Hematopoietic multipotent progenitor cell treated with erythropoietin and hydrocortisone succinate and interleukin-3 and kit ligand, for 8 days (in vitro differentiated cells): ENCODE data around the gene ZDHHC9.
"Not testable (repeated sequence)": the region's sequence is repeated elsewhere in the genome, so short reads cannot be mapped to it uniquely, and the experiment has no call there.

Source experiments
- DNase-seq: peaks from one replicate; pipeline ENCODE4 v3.0.0-alpha.2; 2015

The ZDHHC9 gene

DNA sequence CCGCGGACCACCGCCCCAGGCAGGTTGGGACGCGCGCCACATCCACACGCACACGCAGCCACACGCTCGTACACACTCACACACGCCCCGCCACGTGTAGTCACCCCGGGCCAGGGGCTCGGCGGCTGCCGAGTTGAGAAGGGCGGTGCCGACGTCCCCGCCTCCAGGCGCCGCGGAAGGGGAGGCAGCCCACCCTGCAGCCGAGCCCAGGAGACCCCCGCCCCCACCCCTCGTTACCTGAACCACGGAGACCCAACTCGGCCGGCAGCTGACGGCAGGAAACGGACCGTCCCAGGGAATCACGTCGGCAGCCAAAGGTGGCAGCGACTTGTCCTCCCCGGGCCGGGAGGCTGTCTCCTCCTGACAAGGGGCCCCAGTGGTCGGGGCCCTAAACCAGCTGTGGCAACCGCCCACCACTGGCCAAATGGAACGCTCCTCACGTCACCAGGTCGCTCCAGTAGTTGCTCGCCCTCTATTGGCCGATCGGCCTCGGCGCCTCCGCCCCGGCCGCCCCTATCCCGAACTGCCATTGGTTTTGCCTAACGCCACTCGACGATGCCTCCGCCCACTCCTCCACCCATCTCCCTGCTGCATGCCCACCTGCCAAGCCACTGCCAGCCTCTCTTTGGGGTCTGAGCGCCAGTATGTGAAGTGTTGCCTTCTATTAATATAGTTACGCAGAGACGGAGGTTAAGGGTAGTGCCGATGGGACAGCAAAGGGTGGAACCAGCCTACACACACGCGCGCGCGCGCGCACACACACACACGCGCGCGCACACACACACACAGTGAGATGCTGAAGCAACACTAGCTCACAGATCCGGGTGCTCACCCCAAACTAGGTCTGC is at the start of gene ZDHHC9:
ZDHHC9 (minus strand) TSS at position 428 of the 848 bp plus-strand sequence. CDS start 1,941 bp downstream, outside the sequence.
- peak; percentile 88 for DNase-seq

DNA sequence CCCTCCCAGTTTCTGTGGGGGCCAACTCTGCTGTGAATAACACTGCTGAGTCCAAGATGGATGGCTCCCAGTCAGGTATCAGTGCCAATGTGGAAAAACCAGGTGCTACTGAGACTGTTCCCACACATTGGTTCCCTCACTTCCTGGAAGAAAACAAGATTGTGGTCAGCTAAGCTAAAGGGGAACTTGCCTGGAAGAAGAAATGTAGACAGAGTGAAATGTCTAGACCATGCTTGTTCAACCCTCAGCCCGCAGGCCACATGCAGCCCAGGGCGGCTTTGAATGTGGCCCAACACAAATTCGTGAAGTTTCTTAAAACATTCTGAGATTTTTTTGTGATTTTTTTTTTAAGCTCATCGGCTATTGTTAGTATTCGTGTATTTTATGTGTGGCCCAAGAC is 33.7 kb upstream of the ZDHHC9 start:
- DNase-seq = no peak

DNA sequence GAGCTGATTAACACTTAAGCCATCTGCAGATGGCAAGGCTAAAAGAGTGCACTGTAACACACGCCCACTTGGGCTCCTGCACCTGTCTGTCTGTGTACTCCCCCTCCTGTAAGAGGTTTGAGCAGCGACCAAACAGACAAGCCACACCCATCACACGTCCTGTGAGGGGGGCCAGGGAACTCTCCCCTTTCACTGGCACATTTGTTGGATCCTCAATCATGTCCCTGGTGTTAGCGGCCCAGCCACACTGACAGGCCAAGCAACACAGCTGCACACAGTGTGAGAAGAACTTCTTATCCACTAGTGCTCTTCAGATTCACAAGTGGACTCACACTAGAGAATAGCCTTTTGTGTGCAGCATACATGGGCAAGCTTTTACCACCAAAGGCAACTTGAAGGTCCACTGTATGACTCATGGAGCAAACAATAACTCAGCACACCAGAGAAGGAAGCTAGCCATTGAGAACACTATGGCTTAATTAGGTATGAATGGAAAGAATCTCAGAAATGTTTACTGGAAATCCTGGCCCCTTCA is 33.2 kb upstream of the ZDHHC9 start:
- no peak for DNase-seq

DNA sequence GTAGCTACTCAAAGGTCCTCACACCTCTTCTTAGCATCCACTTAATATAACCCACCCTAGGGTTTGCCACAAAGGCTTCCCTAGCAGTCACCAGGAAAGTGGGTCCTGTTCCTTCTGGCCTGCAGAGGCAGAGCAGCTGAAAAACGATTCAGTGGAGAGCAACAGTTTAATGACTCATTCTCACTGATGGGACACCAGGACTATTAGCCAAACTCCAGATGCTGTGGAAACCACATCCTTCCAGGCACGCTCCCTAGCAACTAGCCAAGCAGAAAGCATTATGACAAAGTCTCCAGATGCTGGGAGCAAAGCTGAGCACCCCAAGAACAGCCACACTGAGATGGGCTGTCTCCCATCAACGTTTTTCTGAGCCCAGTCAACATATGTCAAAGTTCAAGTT is 32.0 kb upstream of the ZDHHC9 start:
- no peak for DNase-seq

DNA sequence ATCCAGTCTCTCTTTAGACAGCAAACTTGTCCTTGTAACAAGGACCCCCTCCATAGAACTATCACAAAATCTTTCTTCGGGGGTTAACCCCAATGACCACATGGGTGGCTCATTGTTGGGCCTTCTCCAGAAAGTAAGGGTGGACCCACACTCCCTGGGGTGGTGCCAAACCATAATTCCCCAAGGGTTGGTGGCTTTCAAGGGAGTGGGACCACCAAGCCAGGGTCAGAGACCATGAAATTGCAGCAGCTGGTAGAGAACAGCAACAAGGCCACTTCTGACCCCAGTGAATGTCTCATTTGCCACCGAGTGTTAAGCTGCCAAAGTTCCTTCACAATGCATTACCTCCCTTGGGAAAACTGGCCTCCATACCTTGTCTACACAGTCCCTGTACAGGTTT is 28.8 kb upstream of the ZDHHC9 start:
- no peak for DNase-seq

DNA sequence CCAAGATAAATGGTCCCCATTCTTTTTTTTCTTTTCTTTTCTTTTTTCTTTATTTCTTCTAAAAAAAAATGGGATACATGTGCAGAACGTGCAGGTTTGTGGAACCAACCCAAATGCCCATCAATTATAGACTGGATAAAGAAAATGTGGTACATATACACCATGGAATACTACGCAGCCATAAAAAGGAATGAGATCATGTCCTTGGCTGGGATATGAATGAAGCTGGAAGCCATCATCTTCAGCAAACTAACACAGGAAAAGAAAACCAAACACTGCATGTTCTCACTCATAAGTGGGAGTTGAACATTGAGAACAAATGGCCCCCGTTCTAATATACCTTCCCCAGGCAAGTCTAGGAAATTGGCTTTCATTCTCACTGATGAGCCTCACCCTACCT is 22.6 kb upstream of the ZDHHC9 start:
- DNase-seq = not testable (repeated sequence)

DNA sequence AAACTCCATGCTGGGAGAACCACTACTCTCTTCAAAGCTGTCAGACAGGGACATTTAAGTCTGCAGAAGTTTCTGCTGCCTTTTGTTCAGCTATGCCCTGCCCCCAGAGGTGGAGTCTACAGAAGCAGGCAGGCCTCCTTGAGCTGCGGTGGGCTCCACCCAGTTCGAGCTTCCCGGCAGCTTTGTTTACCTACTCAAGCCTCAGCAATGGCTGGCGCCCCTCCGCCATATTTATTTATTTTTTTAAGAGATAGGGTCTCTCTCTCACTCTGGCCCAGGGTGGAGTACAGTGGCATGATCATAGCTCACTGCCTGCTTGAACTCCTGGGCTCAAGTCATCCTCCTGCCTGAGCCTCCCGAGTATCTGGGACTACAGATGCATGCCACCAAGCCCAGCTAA is 15.4 kb upstream of the ZDHHC9 start:
- not testable (repeated sequence) for DNase-seq

DNA sequence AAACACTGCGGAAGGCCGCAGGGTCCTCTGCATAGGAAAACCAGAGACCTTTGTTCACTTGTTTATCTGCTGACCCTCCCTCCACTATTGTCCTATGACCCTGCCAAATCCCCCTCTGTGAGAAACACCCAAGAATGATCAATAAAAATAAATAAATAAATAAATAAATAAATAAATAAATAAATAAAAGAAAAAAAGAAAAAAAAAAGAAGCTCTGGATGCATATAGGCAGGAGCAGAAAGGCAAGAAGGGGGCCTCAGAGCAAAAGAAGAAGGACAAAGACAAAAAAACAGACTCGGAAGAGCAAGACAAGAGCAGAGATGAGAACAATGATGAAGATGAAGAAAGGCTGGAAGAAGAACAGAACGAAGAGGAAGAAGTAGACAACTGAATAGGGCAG is 8.1 kb upstream of the ZDHHC9 start:
- not testable (repeated sequence) for DNase-seq

DNA sequence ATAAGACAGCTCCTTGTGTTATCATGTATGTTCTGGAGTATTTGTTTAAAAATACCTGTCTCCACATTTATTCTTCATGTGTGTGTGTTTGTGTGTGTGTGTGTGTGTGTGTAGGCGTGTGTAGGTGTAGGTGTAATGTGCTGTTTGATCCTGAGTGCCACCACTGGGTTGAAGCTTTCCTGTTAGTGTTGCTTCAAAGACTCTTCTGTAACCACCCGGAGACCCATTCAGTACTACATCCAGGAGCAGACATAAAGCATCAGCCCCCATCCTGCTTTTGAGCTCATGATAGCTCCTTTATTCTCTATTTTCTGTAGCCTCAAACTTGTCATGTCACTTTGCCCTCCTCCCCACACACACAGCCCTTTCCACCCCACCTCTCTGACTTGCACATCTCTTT is 3.0 kb upstream of the ZDHHC9 start:
- no peak for DNase-seq

DNA sequence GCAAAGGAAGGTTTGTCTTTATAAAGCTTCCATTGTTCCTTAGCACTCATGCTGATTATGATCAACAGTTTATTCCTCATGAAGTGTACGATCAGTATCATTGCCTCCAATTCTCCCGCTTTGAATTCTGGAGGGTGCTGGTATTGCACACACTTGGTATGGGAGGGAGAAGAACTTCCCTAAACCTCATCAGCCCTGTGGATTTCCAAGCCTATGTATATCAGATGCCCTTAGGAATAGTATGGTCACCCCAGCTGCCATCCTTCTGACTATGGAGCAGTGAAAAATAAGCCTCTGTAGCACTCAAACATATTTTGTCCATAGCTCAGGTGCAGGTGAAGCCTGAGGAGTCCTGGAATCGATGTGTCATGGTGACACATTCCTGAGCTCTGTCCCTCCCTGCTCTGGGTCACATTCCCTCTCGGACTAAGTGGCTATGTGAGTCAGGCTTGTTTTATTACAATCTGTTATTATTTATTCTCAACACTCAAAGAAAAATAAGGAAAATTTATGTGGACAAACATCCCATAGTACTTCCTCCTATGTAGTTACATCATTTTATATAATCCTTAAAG is 2.0 kb upstream of the ZDHHC9 start:
- no peak for DNase-seq

DNA sequence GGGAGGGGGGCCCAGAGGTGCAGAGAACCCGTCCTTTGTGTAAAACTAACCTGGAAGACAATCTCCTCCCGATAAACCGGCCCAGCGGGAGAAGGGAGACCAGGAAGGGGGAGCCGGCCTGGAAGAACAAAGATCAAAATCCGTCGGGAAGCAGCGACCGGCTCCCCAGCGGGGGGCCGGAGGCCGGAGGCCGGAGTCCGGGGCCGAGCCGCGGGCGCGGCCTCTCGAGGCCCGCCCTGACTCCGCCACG is 552 bp downstream of the ZDHHC9 start:
- no peak for DNase-seq

DNA sequence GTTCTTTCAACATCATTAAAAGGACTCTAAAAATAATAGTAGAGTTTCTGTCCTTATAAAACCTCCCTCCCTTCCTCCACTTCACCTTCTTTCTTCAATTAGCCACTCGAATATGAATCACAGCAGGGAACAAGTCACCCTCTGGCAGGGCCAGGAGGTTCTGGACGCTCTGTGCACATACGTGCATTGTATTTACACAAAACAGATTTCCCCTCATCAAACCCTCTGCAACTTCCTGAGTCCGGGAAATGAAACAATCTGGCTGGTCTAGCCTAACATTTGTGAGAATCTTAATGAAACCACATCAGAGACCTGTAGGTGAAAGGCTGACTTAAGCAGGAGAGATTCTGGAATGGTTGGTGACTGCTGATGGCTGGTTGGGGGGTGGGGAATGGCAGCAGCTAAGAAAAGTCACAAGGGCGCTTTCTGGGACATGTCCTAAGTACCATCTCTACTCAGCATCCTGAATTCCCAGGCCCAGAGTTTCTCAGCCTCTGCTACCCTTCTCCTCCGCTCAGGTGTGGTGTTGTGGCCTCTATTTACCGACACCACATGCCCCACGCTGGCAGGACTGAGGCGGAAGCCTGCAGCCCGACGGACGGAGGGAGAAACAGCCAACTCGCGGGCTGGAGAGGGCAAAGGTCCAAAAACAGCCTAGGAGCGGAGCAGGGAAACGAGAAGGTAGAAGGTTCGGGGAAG is 1.0 kb downstream of the ZDHHC9 start:
- DNase-seq = no peak

DNA sequence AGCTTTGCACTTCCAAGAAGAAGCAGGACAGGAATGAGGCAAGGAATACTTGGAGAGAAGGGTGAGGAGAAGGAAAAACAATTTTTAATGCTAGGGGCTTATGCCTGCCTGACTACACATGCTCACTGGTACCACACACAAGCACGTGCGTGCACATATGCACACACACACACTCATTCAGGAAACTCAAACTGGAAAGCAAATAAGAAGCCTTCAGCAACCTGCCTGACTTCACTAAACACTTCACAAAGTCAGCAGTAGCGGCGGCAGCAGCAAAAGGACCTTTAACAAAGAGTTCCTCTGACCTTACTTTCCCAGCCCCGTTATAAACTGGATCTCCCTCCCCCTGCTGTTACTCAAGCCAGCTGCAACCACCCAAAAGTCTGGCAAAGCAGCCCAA is 3.3 kb downstream of the ZDHHC9 start:
- no peak for DNase-seq

DNA sequence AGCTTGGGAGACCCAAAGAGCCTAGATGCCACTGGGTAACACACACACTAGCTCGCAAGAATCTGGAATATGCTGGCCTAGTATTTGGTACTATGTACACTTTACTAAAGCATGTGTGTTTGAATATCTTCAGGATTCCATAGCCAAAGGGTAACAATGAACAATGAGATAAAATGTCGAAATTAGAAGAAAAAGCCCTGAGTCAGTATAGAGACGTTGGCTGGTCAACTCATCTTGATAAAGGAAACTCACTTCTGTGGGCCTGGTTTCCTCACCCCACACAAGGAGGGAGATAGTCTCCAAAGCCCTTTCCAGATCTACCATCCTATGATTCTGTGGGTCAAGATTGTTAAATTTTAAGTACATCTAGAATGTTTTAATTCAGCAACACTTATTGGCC is 6.9 kb downstream of the ZDHHC9 start:
- peak; percentile 10 for DNase-seq

DNA sequence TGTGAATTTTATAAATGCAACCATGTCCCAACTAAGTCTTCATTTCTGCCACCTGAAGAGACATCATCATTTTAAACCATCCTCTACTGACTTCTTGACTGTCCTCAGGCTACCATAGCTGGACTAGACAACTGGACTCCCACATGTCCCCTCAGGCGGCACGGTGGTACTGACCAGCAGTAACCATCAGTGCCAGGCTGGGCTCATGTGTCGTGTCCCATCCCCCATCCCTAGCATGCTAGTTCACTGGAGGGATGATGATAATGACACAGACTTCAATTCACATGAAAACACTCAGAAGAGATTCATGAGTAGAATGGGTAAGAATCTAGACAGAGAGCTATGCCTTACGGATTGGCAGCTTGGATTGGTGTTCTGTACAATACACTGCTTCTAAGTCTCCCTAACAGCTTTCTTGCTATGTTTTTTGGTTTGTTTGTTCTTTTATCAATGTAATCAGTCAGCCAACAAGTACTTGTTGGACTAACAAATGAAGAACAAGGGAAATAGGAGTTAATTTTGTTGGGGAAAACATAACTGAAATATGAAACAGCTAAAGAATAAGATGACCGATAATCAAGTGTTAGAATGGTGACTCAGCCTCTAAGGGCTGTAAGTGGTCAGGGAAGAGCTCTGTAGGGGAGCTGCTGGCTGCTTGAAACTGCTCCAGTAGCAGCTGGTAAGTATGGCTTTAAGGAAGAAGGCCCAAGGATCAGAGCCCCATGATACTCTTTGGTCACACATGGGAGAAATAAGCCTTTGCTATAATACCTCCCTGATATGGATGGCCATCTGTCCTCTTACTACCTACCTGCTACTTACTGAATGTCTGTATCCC is 10.3 kb downstream of the ZDHHC9 start:
- no peak for DNase-seq

DNA sequence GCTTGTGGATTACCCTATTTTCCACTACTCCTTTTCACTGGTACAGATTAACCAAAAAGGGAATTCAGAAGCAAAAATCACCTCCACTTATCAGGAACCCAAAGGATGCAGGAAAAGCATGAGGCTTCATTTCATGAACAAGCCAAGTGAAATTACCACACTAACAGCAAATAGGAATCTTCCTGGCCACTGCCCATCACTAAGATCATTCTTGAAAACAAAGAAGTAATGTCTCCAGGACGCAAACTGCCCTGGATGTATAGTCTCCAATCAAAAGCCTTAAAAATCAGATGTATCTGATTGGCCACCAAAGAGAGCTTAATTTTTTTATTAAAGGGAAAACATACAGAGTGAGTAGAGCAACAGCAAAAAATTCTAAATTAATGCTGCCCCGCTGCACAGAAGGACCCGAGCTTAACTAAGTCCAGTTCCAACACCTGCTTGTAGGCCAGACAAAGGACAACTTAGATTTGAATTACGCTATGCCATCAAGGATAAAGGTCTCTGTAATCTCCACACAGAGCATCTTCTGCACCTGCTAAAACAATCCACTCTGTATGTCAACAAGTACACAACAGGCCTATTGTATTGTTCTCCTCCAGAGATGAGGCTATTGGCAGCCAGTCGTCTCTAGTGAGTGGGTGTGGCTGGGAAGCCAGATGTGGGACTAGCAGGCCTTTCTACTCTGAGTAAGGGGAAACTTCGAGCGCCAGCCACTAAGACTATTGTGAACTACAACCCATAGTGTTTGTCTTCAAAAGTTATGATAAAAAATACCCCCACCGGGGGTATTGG is 12.4 kb downstream of the ZDHHC9 start:
- DNase-seq = no peak

DNA sequence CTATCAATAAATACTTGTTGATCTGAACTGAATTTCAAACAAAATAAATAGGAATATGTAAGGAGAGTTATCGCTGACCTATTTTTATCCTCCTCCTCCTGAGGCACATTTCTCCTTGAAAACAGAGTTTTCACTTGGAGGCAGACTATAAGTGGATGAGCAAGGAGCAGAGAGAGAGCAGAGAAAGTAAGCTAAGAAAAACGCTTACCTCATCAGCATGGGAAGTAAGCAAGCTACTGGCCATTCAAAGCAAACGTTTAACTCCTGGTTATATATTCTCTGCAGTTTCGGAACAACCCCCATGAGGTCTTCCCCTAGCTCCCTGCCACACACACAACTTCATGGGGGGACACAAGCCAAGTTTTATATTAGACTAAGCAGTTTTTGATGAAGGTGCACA is 13.2 kb downstream of the ZDHHC9 start:
- no peak for DNase-seq

DNA sequence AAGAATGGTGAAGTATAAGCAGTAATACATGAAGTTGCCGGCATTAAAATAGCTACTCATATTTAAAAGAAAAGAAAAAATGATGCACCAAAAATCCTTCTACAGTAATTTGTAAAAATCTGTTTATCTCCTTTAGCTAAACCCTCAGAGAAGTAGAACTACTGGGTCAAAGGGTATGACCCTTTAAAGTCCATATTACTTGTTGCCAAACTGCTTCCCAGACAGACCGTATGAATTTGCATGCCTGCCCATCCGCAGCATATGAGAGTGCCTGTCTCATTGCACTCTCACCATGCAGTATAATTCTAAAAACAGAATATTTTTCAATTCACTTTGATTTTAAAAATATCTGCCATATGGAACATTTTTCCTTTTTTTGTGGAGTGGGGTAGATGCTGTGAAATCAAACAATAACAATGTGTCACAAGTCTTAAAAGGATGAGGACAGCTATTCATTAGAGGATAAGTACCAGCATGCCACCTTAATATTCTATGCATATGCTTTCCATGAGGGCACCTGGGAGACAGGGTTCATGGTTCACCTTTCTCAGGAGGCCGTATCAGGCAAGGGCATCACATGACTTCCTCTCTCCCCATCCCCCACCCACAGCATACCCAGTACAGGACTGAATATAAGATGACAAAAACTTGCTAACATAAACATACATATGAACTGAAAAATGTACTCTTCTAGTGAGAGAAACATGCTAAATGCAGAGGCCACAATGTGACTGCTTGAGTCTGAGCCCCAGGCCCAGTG is 17.8 kb downstream of the ZDHHC9 start:
- DNase-seq = no peak

DNA sequence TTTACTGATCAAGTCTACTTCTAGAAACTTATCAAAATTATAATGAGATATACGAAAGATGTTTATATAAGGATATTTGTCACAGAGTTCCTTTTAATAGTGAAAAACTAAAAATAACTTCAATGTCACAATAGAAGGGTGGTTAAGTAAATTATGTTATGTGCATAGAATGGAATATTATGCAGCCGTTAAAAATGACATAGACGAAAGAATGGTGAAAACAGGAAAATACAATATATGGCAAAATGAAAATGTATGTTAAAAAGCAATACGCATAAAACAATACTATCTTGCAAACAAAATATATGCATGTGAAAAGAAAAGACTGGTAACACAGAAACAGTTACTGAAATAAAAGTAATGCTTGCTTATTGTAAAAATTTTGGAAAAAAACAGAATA is 19.1 kb downstream of the ZDHHC9 start:
- no peak for DNase-seq

DNA sequence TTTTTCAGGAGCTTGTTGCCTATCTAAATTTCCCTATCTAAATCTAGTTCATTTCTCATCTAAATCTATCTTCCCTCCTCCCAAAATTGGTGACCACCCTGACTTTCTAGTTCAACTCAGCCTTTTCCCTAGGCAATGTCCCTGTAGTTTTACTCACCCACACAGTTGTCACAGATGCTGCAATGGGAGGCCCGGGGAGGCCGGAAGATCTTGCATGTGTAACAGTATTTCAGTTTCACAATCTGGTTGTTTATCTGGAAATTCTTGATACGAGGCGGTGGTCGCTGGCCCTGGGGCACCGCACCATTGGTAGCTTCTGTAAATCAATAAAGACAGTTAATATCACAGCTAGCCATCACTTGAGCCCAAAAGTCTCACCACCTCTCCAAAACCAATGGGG is 20.2 kb downstream of the ZDHHC9 start:
- DNase-seq = no peak

DNA sequence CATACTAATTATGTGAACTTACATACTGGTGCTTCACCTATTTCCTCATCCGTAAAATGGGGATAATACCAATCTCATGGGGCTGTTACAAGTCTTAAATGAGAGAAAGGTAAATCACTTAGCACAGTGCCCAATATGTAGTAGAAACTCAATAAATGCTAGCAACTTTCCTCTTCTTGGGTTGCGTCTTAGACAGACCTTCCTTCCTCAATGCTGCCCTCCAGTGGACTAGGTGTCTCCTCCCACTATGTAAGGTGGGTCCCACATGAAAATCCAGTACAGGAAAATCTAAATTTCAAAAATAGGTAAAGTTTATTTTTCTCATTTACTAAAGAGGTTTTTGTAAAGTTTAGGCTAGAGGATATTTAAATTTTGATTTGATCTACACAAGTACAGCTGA is 20.6 kb downstream of the ZDHHC9 start:
- peak; percentile 66 for DNase-seq

DNA sequence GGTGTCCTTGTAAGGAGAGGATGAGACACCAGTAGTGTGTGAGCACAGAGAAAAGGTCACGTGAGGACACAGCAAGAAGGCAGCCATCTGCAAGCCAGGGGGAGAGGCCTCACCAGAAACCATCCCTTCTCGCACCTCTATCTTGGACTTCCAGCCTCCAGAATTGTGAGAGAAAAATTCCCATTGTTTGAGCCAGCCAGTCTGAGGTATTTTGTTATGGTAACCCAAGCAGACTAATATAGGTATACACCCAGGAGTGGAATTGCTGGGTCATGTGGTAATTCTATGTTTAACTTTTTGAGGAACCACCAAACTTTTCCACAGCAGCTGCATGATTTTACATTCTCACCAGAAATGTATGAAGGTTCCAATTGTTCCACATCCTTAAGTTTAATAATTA is 25.6 kb downstream of the ZDHHC9 start:
- DNase-seq = no peak
